NCI-H1930 (cell line): ENCODE results near the gene PDCD2L.
A peak's percentile ranks its signal among the peaks of the same experiment; 100 is the strongest.
"Not testable (repeated sequence)": the region's sequence is repeated elsewhere in the genome, so short reads cannot be mapped to it uniquely, and the experiment has no call there.

ENCODE experiments used
- DNase-seq, 2 experiments: peaks; one replicate each; lab custom pipeline; 2025; lab: John Stamatoyannopoulos, UW

Gene PDCD2L

GRCh38 chr19:34404109-34404909 lies at the start of gene PDCD2L:
TSS of gene PDCD2L (plus strand) at chr19:34404399. CDS start at chr19:34404431, 32 bp downstream.
- DNase-seq = peak; percentile 91 to 95

DNA sequence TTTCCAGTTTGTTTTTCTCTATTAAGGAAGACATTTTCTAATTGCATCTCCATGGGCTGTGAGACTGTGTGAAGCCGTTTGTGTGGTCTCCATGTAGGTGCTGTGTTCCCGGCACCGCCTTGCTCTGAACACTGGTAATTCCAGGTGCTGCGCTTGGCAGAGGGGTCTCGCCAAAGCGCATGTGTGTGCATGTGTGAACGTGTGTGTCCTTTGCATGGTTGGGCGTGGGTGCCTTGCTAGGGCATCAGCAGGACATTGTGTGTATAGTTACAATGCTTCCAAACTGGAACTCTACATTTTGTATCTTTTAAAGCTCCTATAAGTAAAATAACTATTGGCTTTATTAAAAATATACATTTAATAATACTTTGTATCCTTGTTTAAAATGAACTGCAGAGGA lies 49.0 kb upstream of the PDCD2L start:
- DNase-seq = no peak

- no peak for DNase-seq
Measured at GRCh38 chr19:34356875-34357274, 47.3 kb upstream of the PDCD2L start.

DNA sequence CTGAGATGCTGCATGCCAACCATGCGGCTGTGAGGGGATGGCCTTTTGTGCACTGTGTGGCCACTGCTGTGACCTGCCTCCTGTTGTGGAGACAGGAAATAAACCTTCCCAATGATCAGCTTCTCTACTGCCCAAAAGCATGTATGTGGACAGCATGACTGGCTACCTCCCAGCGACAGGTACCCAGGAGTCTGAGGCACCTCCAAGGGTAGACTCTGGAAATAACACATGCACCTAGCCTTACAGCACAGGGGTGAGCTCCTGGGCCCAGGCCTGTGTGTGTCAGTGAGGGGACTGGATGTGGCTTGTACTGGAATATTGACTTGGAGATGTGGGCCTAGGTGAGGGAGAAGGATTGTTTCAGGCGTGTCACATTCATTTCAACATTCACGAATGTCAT lies 46.8 kb upstream of the PDCD2L start:
- DNase-seq = no peak

DNA sequence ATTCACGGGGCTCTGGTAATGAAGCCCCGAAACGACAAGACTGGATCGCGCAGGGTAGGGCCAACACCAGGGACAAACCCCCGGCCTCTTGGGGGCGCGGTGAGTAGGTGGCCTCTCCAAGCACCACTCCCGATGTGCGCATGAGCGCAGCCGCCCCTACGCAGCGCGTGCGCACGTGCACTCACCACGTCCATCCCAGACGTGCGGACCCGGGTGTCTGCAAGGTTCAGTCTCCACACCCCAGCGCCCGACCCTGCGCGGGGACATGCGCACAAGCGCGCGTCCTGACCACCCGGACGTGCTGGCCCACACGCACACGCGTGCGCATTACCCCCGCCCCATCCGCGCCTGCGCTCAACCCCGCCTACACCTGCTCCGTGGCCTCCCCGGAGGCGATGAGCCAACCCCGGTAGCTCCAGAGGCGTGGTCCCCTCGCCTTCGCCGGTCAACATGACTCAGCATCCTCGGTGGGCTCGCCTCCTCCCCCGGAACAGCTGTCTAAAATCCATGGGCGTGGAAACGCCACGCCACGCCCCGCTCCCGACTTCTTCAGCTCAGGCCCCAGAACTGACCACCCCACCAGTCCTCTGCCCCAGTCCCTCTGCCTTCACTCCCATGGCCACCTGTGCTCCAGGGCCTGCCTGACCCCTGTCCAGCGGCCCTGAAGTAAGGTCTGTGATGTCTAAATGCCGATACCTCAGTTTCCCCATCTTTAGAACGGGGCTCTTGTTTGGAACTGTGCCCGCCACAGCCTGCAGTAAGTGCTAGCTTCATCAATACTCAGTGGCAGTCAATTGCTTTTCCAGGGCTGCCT lies 44.9 kb upstream of the PDCD2L start:
- peak; percentile 99 for DNase-seq

- DNase-seq = no peak
Measured at GRCh38 chr19:34359954-34360315, 44.3 kb upstream of the PDCD2L start.

DNA sequence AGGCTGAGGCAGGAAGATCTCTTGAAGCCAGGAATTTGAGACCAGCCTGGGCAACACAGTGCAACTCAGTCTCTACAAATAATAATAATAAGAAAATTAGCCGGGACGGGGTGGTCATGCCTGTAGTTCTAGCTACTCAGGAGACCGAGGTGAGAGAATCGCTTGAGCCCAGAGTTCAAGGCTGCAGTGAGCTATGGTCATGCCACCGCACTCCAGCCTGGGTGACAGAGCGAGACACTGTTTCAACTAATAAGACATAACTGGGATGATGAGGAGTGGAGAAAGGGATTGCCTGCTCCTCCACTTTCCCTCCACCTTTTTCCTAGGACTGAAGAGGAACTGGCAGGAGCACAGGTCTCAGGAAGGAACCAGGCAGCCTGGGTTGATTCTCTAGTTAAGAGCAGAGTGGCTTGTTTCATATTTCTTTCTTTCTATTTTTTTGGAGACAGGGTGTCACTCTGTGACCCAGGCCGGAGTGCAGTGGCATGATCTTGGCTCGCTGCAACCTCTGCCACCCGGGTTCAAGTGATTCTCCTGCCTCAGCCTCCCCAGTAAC lies 43.8 kb upstream of the PDCD2L start:
- DNase-seq = no peak

GRCh38 chr19:34362679-34363069 lies 41.5 kb upstream of the PDCD2L start:
- DNase-seq = no peak

GRCh38 chr19:34363094-34363493 lies 41.1 kb upstream of the PDCD2L start:
- DNase-seq = no peak

DNA sequence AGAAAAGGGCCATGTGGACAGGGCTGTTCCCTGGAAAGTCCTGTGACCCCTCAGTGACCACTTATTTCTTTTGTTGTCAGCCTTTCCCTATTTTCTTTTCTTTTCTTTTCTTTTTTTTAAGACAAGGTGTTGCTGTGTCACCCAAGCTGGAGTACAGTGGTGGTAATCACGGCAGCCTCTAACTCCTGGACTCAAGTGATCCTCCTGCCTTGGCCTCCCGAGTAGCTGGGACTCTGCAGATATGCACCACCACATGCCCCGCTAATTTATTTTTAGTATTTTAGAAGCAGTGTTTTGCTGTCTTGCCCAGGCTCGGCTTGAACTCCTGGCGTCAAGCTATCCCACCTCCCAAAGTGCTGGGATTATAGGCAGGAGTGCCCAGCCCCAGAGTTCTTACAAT lies 40.3 kb upstream of the PDCD2L start:
- DNase-seq = no peak

DNA sequence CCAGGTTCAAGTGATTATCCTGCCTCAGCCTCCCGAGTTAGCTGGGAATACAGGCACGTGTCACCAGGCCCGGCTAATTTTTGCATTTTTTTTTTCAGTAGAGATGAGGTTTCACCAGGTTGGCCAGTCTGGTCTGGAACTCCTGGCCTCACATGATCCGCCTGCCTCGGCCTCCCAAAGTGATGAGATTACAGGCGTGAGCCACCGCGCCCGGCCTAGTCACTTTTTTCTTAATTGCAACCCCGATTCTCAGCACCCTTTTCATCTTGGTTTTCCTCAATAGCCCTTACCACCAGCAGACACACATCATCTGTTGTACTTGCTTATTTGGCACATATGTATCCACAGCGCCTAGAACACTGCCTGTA lies 39.8 kb upstream of the PDCD2L start:
- DNase-seq = no peak

GRCh38 chr19:34364830-34365462 lies 39.3 kb upstream of the PDCD2L start, which contains the start of gene GPI:
TSS of gene GPI (plus strand) at chr19:34365196. CDS start at chr19:34365267, 71 bp downstream.
- DNase-seq = peak; percentile 46 to 55

DNA sequence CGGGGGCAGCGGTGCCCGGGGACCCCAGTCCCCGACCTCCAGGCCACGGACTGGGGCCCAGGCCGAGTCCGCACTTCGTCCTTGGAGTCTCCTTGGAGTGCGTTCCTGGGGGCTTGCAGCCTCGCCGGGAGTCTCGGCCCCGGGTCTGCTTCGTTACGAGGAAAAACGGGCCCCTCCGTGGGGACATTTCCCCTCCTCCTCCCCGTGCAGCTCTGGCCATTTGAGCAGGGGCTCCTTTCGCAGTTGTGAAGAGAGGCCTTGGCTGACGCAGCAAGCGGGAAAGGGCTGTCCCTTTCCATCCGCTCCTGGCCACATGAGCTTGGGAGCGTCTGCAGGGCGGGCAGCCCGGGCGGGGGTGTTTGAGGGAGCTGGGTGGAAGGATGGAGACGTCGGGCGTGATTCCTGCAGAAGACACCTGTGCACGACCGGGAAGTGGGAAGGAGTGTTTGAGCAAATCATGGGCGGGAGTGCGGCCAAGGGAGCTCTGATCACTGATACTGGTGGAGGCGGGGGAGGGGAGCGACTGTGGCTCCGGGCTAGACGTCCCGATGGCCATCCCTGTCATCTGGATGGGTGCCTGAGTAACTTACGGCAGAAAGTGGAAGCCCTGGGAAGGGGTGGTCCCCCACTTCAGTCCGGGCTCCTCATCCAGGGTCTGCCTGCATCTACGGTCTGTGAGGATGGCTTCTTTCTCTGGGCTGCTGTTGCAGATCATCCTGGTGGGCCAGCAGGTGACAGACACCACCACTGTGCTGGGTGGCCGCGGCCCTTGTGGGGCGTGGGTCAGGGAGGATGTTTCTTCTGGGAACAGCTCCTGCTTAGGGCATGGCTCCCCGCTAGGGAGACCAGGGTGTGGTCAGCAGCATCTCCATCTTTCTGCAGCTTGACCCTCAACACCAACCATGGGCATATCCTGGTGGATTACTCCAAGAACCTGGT lies 38.5 kb upstream of the PDCD2L start:
- DNase-seq = no peak

DNA sequence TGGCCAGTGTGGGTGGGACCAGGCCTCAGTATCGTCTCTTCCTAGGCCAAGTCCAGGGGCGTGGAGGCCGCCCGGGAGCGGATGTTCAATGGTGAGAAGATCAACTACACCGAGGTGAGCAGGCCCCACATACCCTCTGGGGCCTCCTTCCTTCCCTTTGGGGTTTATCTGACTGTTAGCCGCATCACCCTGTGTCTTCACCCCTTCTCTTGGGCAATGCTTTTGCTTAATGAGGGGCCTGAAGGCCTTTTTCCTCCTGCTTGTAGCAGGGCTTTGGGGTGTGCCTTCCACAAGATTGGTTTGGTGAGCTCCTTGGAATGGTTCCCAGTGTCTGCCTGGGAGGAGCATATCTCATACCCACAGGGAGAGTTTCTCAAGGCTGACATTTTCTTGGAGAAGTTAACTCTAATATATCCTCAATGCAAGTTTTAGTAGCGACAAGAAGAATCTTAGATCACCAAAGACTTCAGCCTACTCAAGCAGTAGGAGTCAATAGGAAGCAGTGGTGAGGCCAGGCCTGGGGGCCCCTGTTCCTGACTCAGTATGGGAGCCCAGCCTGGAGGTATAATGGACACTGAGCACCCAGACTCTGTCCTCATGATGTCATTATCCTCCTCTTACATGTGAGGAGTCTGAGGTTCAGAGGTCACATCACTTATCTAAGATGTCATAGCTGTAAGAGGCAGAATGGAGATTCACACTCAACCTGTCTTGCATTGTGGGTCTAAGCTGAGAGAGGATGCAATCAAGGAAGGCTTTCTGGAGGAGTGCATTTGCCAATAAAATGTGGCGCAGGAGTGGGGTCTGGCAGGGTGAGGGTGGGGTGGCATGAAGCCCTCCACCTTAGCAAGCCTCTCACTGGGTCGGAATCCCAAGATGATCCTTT lies 37.2 kb upstream of the PDCD2L start:
- DNase-seq = no peak

- no peak for DNase-seq
Measured at GRCh38 chr19:34367624-34367957, 36.6 kb upstream of the PDCD2L start.

- no peak for DNase-seq
Measured at GRCh38 chr19:34368338-34368737, 35.9 kb upstream of the PDCD2L start.

- DNase-seq = not testable (repeated sequence)
Measured at GRCh38 chr19:34369166-34369565, 35.0 kb upstream of the PDCD2L start.

DNA sequence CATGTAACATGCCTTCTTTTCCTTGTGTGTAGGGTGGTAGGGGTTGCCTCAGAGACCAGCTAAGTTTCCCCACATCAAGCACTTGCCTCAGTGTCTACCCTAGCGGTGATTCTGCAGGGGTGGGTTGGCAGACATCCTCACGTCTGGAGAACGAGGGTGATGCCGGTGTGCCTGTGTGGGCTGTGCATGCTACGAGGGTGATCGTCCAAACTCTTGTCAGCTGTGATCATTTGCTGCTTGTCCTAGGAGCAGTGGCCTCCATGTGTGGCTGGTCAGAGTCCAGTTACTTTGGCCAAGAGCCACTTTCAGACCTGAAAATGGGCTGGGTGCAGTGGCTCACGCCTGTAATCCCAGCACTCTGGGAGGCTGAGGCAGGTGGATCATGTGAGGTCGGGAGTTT lies 34.1 kb upstream of the PDCD2L start:
- DNase-seq = no peak

- no peak for DNase-seq
Measured at GRCh38 chr19:34370983-34371382, 33.2 kb upstream of the PDCD2L start.

DNA sequence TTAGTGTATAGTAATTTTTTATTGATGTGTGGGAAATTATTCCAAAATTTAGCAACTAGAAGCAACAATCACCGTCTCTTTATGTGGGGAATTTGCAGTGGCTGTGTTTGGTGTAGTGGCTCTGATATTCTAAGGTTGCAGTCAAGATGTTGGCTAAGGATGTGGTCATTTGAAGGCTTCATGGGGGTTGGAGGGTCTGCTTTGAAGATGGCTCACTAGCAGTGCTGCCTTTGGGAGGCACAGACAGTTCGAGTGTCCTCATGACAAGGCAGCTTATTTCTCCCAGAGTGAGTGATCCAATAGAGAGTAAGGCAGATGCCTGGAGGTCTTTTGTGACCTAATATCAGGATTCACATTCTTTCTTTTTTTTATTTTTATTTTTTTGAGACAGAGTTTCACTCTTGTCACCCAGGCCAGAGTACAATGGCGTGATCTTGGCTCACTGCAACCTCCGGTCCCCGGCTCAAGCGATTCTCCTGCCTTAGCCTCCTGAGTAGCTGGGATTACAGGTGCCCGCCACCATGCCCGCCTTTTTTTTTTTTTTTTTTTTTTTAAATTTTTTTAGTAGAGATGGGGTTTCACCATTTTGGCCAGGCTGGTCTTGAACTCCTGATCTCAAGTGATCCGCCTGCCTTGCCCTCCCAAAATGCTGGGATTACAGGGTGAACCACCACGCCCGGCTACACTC lies 30.5 kb upstream of the PDCD2L start:
- DNase-seq = no peak
